Measurements from ENCODE around the gene JAK2. TPM values are rescaled to one million over a fixed set of nuclear protein-coding genes. Genes with fewer than 3 reads are reported as not detected.
A peak's percentile ranks its signal among the peaks of the same experiment; 100 is the strongest.

JAK2 gene
- total RNA-seq, 2 donors from 2014 or later = 6.6 to 11.7 TPM

- no peak overlapping the region for H3K27ac ChIP-seq
- peak; percentile 35 for ATAC-seq
- TF ChIP-seq POLR2A (IDR thresholded peaks at IDR 0.05) (no peak), CTCF (IDR thresholded peaks at IDR 0.05) (no peak)
These were observed 5.8 kb upstream of the JAK2 start for GRCh38 chr9:4979239-4979638.

GRCh38 chr9:4980086-4980727 lies 4.9 kb upstream of the JAK2 start:
- no peak for ATAC-seq
- H3K27me3 ChIP-seq = no peaks in the 10 kb centered on the region
- 71 to 74% methylated on average over 4 of the region's 4 CpGs for WGBS, 2 donors
- H3K9me3 ChIP-seq = no peaks in the 10 kb centered on the region
- peaks cover 12% of the 10 kb centered on the region for H3K4me1 ChIP-seq
- DNase-seq = no peak
- no peaks in the 10 kb centered on the region for H3K36me3 ChIP-seq (replicated peaks in 1 of 2; ENCODE audit: insufficient read depth in 1 of 2, low read depth in 2 of 2)
- no peak overlapping the region for H3K4me3 ChIP-seq
- no peak overlapping the region for H3K27ac ChIP-seq
- intact Hi-C loops (cut with DNase I) = no loop called here
- no peak for TF ChIP-seq POLR2A (IDR thresholded peaks at IDR 0.05)
- TF ChIP-seq CTCF (IDR thresholded peaks at IDR 0.05) = no peak

More at GRCh38 chr9:4979239-4979638, 5.8 kb upstream of the JAK2 start:
- no peak for DNase-seq
- Histone ChIP-seq H3K4me1 (peaks cover 10% of the 10 kb centered on the region), H3K36me3 (replicated peaks in 1 of 2; ENCODE audit: insufficient read depth in 1 of 2, low read depth in 2 of 2) (no peaks in the 10 kb centered on the region), H3K27me3 (no peaks in the 10 kb centered on the region), H3K4me3 (no peak overlapping the region), H3K9me3 (no peaks in the 10 kb centered on the region)
- WGBS, 2 donors = 73 to 80% methylated on average over 2 of the region's 2 CpGs
- intact Hi-C loops (cut with DNase I) = no loop called here

GRCh38 chr9:4982721-4983482 lies 2.2 kb upstream of the JAK2 start:
- intact Hi-C loops (cut with DNase I) = no loop called here
- 82 to 91% methylated on average over 2 of the region's 2 CpGs for WGBS, 2 donors
- no peak for ATAC-seq
- Histone ChIP-seq H3K36me3 (replicated peaks in 1 of 2; ENCODE audit: insufficient read depth in 1 of 2, low read depth in 2 of 2) (no peaks in the 10 kb centered on the region), H3K4me1 (peaks cover 27% of the 10 kb centered on the region), H3K4me3 (no peak overlapping the region), H3K27me3 (no peaks in the 10 kb centered on the region), H3K9me3 (no peaks in the 10 kb centered on the region), H3K27ac (no peak overlapping the region)
- DNase-seq = no peak
- no peak for TF ChIP-seq CTCF (IDR thresholded peaks at IDR 0.05)
- no peak for TF ChIP-seq POLR2A (IDR thresholded peaks at IDR 0.05)

- 34 to 38% methylated on average over 5 of the region's 5 CpGs for WGBS, 2 donors
- Histone ChIP-seq H3K27me3 (no peaks in the 10 kb centered on the region), H3K9me3 (no peaks in the 10 kb centered on the region), H3K27ac (peak overlapping the region; percentile 97 to 99 (median 98)), H3K36me3 (replicated peaks in 1 of 2; ENCODE audit: insufficient read depth in 1 of 2, low read depth in 2 of 2) (no peaks in the 10 kb centered on the region), H3K4me3 (no peak overlapping the region), H3K4me1 (peaks cover 32% of the 10 kb centered on the region)
- intact Hi-C loops (cut with DNase I) = no loop called here
- TF ChIP-seq POLR2A (IDR thresholded peaks at IDR 0.05) = no peak
- TF ChIP-seq CTCF (IDR thresholded peaks at IDR 0.05) = no peak
- no peak for DNase-seq
- ATAC-seq = no peak
These were observed 1.4 kb upstream of the JAK2 start for GRCh38 chr9:4983601-4984165.

Measured in body of pancreas (tissue), 4 donors.